Uterus (tissue), 2 donors: ENCODE data around the gene PTDSS2.

Experiments used
- POLR2A ChIP-seq, 2 donors: fragments of 450-650 bp; IDR thresholded peaks; one replicate each; pipeline ENCODE4 v1.6.1; 2016; ENCODE audit warnings: antibody characterized with exemption in 2 of 2, mild to moderate bottlenecking in 1 of 2, moderate library complexity in 1 of 2
- TF ChIP-seq, protein P1 (sequence below), 4 experiments: fragments of 200-600 bp in 2 of 4; fragments of 450-650 bp in 2 of 4; sonication (generic) in 2 of 4; IDR thresholded peaks; one replicate each; pipeline ENCODE4 v1.5.1; 2016 to 2019; ENCODE audit warnings: antibody characterized with exemption in 4 of 4, mild to moderate bottlenecking in 2 of 4, moderate library complexity in 1 of 4

DNA sequence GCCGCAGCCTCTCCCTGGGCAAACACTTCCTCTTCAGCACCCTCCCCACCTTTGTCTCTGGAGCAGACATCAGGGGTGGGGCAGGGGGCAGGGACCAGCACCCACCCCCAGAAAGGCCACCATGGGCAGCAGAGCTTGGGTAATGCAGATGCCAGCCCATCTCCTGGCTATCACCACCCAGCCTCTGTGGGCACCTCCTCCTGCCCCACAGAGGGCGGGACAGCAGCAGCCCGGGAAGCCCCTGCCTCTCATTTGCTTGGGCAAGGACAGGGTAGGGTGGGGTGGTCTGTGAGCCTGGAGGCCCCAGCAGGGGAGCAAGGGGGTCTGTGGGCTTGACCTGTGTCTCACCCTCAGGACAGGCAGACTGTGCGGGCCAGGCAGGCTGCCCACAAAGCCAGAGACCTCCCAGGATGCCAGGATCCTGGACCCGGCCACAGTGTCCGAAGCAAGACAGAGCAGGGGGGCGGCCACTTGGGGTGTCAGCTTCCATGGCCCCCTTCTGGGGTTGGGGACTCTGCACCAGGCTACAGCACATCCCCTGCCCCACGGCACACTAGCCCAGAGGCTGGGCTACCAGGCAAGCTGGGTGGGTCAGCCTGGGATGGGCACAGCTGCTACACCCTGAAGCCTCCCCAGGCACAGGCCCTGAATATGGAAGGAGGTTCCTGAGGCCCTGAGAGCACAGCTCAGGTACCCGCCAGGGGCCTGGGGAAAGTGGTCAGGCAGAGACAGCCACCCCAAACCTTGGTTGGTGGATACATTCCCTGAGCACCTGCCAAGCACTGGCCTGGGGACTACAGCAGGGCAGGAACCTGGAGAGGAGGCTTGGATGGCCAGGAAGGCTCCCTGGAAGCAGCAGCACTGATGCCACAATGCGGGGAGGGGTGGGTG is 52.5 kb downstream of the PTDSS2 start:
- TF ChIP-seq, protein P1, sequence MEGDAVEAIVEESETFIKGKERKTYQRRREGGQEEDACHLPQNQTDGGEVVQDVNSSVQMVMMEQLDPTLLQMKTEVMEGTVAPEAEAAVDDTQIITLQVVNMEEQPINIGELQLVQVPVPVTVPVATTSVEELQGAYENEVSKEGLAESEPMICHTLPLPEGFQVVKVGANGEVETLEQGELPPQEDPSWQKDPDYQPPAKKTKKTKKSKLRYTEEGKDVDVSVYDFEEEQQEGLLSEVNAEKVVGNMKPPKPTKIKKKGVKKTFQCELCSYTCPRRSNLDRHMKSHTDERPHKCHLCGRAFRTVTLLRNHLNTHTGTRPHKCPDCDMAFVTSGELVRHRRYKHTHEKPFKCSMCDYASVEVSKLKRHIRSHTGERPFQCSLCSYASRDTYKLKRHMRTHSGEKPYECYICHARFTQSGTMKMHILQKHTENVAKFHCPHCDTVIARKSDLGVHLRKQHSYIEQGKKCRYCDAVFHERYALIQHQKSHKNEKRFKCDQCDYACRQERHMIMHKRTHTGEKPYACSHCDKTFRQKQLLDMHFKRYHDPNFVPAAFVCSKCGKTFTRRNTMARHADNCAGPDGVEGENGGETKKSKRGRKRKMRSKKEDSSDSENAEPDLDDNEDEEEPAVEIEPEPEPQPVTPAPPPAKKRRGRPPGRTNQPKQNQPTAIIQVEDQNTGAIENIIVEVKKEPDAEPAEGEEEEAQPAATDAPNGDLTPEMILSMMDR (IDR thresholded peaks at IDR 0.05) = no peak
- TF ChIP-seq POLR2A (IDR thresholded peaks at IDR 0.05) = no peak
